HL-60 (cell line): ENCODE measurements around the gene PTPN23.

Experiments used
- CTCF ChIP-seq: IDR thresholded peaks from one replicate; pipeline ENCODE4 v1.5.1; 2011; ENCODE audit warnings: low read length, control low read depth, inconsistent platforms; ENCODE audit not compliant: insufficient read depth
- POLR2AphosphoS5 ChIP-seq: IDR thresholded peaks from 2 replicates; pipeline ENCODE4 v1.6.1; 2012; ENCODE audit warnings: low read depth
- REST ChIP-seq: IDR thresholded peaks from 2 replicates; pipeline ENCODE4 v1.6.1; 2012; ENCODE audit warnings: low read depth; ENCODE audit not compliant: insufficient replicate concordance

DNA sequence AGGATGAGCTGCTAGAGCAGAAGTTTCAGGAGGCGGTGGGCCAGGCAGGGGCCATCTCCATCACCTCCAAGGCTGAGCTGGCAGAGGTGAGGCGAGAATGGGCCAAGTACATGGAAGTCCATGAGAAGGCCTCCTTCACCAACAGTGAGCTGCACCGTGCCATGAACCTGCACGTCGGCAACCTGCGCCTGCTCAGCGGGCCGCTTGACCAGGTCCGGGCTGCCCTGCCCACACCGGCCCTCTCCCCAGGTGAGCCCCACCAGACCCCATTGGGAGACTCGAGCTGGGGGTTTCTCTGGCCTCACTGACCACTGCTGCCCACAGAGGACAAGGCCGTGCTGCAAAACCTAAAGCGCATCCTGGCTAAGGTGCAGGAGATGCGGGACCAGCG lies 28.0 kb downstream of the PTPN23 start:
- TF ChIP-seq REST (no peak), CTCF (no peak), POLR2AphosphoS5 (no peak)
